Loucy (cell line): ENCODE data around the gene COL5A1.

Source experiments
- H2AFZ ChIP-seq: fragments of 200-600 bp; sonication (generic); 2 replicates; pipeline ENCODE4 v1.6.0; 2016; ENCODE audit warnings: antibody characterized with exemption, mild to moderate bottlenecking, low read length, moderate library complexity
- H3F3A ChIP-seq: fragments of 200-600 bp; 2 replicates; pipeline ENCODE4 v1.6.0; 2016; ENCODE audit warnings: antibody characterized with exemption, low read depth, mild to moderate bottlenecking
- H3K27me3 ChIP-seq: fragments of 200-600 bp; sonication (generic); 2 replicates; pipeline ENCODE4 v1.6.1; 2014; ENCODE audit warnings: low read length, mild to moderate bottlenecking; ENCODE audit not compliant: insufficient read depth, poor library complexity, severe bottlenecking
- H3K36me3 ChIP-seq: fragments of 200-600 bp; sonication (generic); 2 replicates; pipeline ENCODE4 v1.6.1; 2016; ENCODE audit warnings: low read length; ENCODE audit not compliant: insufficient read depth
- H3K4me1 ChIP-seq: fragments of 200-600 bp; sonication (generic); 2 replicates; pipeline ENCODE4 v1.5.1; 2014; ENCODE audit warnings: low read length, mild to moderate bottlenecking; ENCODE audit not compliant: insufficient read depth, poor library complexity, severe bottlenecking
- H3K4me2 ChIP-seq: fragments of 200-600 bp; sonication (generic); 2 replicates; pipeline ENCODE4 v1.6.0; 2014; ENCODE audit warnings: antibody characterized with exemption, low read length, low read depth, mild to moderate bottlenecking; ENCODE audit not compliant: poor library complexity, severe bottlenecking
- H3K4me3 ChIP-seq: fragments of 200-600 bp; sonication (generic); 2 replicates; pipeline ENCODE4 v1.5.1; 2014; ENCODE audit warnings: low read length, mild to moderate bottlenecking, mixed read lengths; ENCODE audit not compliant: poor library complexity, severe bottlenecking
- H3K79me2 ChIP-seq: fragments of 200-600 bp; sonication (generic); 2 replicates; pipeline ENCODE4 v1.6.1; 2014; ENCODE audit warnings: low read length; ENCODE audit not compliant: insufficient read depth
- H3K9ac ChIP-seq: fragments of 200-600 bp; sonication (generic); 2 replicates; pipeline ENCODE4 v1.6.0; 2014; ENCODE audit warnings: mild to moderate bottlenecking, low read depth, low read length, moderate library complexity; ENCODE audit not compliant: poor library complexity, severe bottlenecking
- H3K9me2 ChIP-seq: fragments of 200-600 bp; sonication (generic); replicated peaks from 2 replicates; pipeline ENCODE4 v1.6.1; 2016; ENCODE audit warnings: low read depth, low read length, mixed read lengths
- H3K9me3 ChIP-seq: fragments of 200-600 bp; sonication (generic); 2 replicates; pipeline ENCODE4 v1.6.1; 2014; ENCODE audit warnings: mild to moderate bottlenecking, antibody characterized with exemption, low read length, low read depth; ENCODE audit not compliant: insufficient read depth
- H4K20me1 ChIP-seq: fragments of 200-600 bp; sonication (generic); 2 replicates; pipeline ENCODE4 v1.6.0; 2014; ENCODE audit warnings: antibody characterized with exemption, low read length, mild to moderate bottlenecking; ENCODE audit not compliant: insufficient read depth, poor library complexity, severe bottlenecking
- CTCF ChIP-seq: fragments of 200-600 bp; sonication (generic); conservative IDR thresholded peaks from 2 replicates; pipeline ENCODE4 v1.5.1; 2014; ENCODE audit warnings: mild to moderate bottlenecking, antibody characterized with exemption, low read length
- EZH2phosphoT487 ChIP-seq: fragments of 200-600 bp; IDR thresholded peaks from 2 replicates; pipeline ENCODE4 v1.6.1; 2018; ENCODE audit warnings: antibody characterized with exemption, mild to moderate bottlenecking, moderate library complexity, borderline replicate concordance

The COL5A1 gene

GRCh38 chr9:134892820-134893420 lies 251.3 kb downstream of the COL5A1 start:
- H3K4me2 ChIP-seq: no peak overlapping the region
- no peaks in the 10 kb centered on the region for H3K27me3 ChIP-seq
- no peaks in the 10 kb centered on the region for H4K20me1 ChIP-seq
- no peaks in the 10 kb centered on the region for H3K4me1 ChIP-seq
- no peak overlapping the region for H3K9ac ChIP-seq
- no peaks in the 10 kb centered on the region for H3K79me2 ChIP-seq
- no peaks in the 10 kb centered on the region for H3F3A ChIP-seq
- no peaks in the 10 kb centered on the region for H3K36me3 ChIP-seq
- H3K9me3 ChIP-seq: peaks cover 12% of the 10 kb centered on the region; the same call in 1 of the 2 replicates
- no peaks in the 10 kb centered on the region for H3K9me2 ChIP-seq
- no peak for TF ChIP-seq CTCF
- TF ChIP-seq EZH2phosphoT487: no peak
- H2AFZ ChIP-seq: no peak overlapping the region
- H3K4me3 ChIP-seq: no peak overlapping the region
